ENCODE data around the gene NCAM1. TPM values are rescaled to one million over a fixed set of nuclear protein-coding genes. Genes with fewer than 3 reads are reported as not detected.

NCAM1 gene
- total RNA-seq, 1 experiment from 2014 or later: 12.0 TPM

GRCh38 chr11:112966561-112966960, 5.3 kb downstream of the NCAM1 start:
- TF ChIP-seq, protein P1, sequence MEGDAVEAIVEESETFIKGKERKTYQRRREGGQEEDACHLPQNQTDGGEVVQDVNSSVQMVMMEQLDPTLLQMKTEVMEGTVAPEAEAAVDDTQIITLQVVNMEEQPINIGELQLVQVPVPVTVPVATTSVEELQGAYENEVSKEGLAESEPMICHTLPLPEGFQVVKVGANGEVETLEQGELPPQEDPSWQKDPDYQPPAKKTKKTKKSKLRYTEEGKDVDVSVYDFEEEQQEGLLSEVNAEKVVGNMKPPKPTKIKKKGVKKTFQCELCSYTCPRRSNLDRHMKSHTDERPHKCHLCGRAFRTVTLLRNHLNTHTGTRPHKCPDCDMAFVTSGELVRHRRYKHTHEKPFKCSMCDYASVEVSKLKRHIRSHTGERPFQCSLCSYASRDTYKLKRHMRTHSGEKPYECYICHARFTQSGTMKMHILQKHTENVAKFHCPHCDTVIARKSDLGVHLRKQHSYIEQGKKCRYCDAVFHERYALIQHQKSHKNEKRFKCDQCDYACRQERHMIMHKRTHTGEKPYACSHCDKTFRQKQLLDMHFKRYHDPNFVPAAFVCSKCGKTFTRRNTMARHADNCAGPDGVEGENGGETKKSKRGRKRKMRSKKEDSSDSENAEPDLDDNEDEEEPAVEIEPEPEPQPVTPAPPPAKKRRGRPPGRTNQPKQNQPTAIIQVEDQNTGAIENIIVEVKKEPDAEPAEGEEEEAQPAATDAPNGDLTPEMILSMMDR (conservative IDR thresholded peaks at IDR 0.05; ENCODE audit: low read depth, low read length): no peak
- peaks cover 3% of the 10 kb centered on the region for H3K4me1 ChIP-seq (ENCODE audit: insufficient read depth, low read length, poor library complexity, severe bottlenecking)
- H3K27ac ChIP-seq (ENCODE audit: low read depth, low read length, poor library complexity, severe bottlenecking): no peak overlapping the region
- H3K36me3 ChIP-seq (ENCODE audit: insufficient read depth, low read length, poor library complexity, severe bottlenecking): no peaks in the 10 kb centered on the region
- no peak for DNase-seq (ENCODE audit: low spot score)
- CTCF ChIA-PET: no interaction called here
- no peaks in the 10 kb centered on the region for H3K9me3 ChIP-seq (ENCODE audit: low read depth, low read length, poor library complexity, severe bottlenecking)
- BruUV-seq (replicated peaks): no TSS peak
- peaks cover 32% of the 10 kb centered on the region for H3K27me3 ChIP-seq (replicated peaks; ENCODE audit: insufficient read depth, low read depth, low read length, poor library complexity)
- intact Hi-C loops (cut with micrococcal nuclease; ENCODE audit: unreplicated experiment): no loop called here
- POLR2A ChIA-PET (ENCODE audit: low non-redundant PET): no interaction called here
- H3K4me3 ChIP-seq (ENCODE audit: low read depth, low read length, poor library complexity, severe bottlenecking): no peak overlapping the region

GRCh38 chr11:112967082-112967481, 5.9 kb downstream of the NCAM1 start:
- intact Hi-C loops (cut with micrococcal nuclease; ENCODE audit: unreplicated experiment): no loop called here
- Histone ChIP-seq H3K36me3 (ENCODE audit: insufficient read depth, low read length, poor library complexity, severe bottlenecking) (no peaks in the 10 kb centered on the region), H3K27ac (ENCODE audit: low read depth, low read length, poor library complexity, severe bottlenecking) (no peak overlapping the region), H3K4me3 (ENCODE audit: low read depth, low read length, poor library complexity, severe bottlenecking) (no peak overlapping the region), H3K9me3 (ENCODE audit: low read depth, low read length, poor library complexity, severe bottlenecking) (no peaks in the 10 kb centered on the region), H3K27me3 (replicated peaks; ENCODE audit: insufficient read depth, low read depth, low read length, poor library complexity) (peaks cover 27% of the 10 kb centered on the region), H3K4me1 (ENCODE audit: insufficient read depth, low read length, poor library complexity, severe bottlenecking) (peaks cover 3% of the 10 kb centered on the region)
- DNase-seq (ENCODE audit: low spot score): no peak
- no peak for TF ChIP-seq EZH2 (IDR thresholded peaks at IDR 0.05; ENCODE audit: borderline replicate concordance, low read depth, low read length, poor library complexity, severe bottlenecking)
- TF ChIP-seq, protein P1 (conservative IDR thresholded peaks at IDR 0.05; ENCODE audit: low read depth, low read length): no peak
- ChIA-PET POLR2A (ENCODE audit: low non-redundant PET) (no interaction called here), CTCF (no interaction called here)
- BruUV-seq (replicated peaks): no TSS peak

DNA sequence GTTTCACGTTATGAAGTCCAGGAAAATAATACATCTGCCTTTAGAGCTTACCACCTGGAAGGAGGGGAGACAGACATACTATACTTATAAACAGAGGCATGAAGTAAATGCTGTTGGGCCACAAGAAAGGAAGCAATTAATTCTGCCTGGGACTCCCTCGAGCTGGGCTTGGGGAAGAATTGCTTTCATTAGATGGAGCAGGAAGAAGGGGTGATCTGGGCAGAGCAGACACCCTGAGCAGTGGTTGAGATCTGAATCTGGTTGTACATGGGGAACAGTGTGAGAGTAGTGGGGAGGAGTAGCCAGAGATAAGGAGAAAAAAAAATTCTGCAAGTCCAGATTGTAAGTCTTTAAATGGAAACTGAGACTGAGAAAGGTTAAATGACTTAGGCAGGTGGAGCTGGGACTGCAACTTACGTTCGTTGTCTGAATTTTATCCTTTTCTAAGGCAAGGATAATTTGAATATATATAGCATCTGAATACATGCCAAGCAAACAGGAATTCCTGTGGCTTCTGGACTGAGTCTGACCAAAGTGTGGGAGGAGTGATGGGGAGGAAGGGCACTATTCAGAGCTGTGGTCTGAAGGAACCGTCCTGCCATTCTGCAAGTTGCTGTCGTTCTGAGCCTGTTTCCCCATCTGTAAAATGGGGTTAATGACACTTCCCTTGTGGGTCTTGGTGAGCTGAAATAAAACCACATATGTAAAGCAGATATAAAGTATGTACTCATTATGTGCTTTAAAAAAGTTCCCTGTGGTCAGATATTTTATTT, 7.9 kb downstream of the NCAM1 start:
- H3K4me1 ChIP-seq (ENCODE audit: insufficient read depth, low read length, poor library complexity, severe bottlenecking): no peaks in the 10 kb centered on the region
- H3K27me3 ChIP-seq (replicated peaks; ENCODE audit: insufficient read depth, low read depth, low read length, poor library complexity): peaks cover 6% of the 10 kb centered on the region
- no peak overlapping the region for H3K4me3 ChIP-seq (ENCODE audit: low read depth, low read length, poor library complexity, severe bottlenecking)
- DNase-seq (ENCODE audit: low spot score): no peak
- TF ChIP-seq, protein P1 (conservative IDR thresholded peaks at IDR 0.05; ENCODE audit: low read depth, low read length): no peak
- TF ChIP-seq EZH2 (IDR thresholded peaks at IDR 0.05; ENCODE audit: borderline replicate concordance, low read depth, low read length, poor library complexity, severe bottlenecking): no peak
- BruUV-seq (replicated peaks): no TSS peak
- intact Hi-C loops (cut with micrococcal nuclease; ENCODE audit: unreplicated experiment): no loop called here
- H3K36me3 ChIP-seq (ENCODE audit: insufficient read depth, low read length, poor library complexity, severe bottlenecking): no peaks in the 10 kb centered on the region
- ChIA-PET CTCF (no interaction called here), POLR2A (ENCODE audit: low non-redundant PET) (no interaction called here)
- H3K27ac ChIP-seq (ENCODE audit: low read depth, low read length, poor library complexity, severe bottlenecking): no peak overlapping the region
- no peaks in the 10 kb centered on the region for H3K9me3 ChIP-seq (ENCODE audit: low read depth, low read length, poor library complexity, severe bottlenecking)
